OCI-LY7 (cell line): ENCODE measurements around the gene EYA3. TPM values are rescaled to one million over a fixed set of nuclear protein-coding genes. Genes with fewer than 3 reads are reported as not detected.

ENCODE experiments used
- BruUV-seq: library from RNA; stranded (reverse); fragments of 400-500 nt; replicated peaks from 2 replicates; lab custom pipeline; 2021; lab: Mats Ljungman, UMichigan
- CTCF ChIA-PET: fragments of 300-600 bp; sonication (Branson Sonifier 250); formaldehyde crosslinking; loops from one replicate; lab custom pipeline; 2022; ENCODE audit warnings: antibody characterized with exemption; ENCODE audit not compliant: unreplicated experiment; lab: Charles Lee
- POLR2A ChIA-PET: fragments of 300-600 bp; sonication (Branson Sonifier 250); formaldehyde crosslinking; loops from one replicate; lab custom pipeline; 2022; ENCODE audit warnings: antibody characterized with exemption; lab: Charles Lee
- DNase-seq: peaks from one replicate; pipeline ENCODE4 v3.0.0-alpha.2; 2015; ENCODE audit warnings: low spot score
- H2AFZ ChIP-seq: fragments of 200-600 bp; sonication (generic), shearing (Covaris generic); 2 replicates; pipeline ENCODE4 v1.6.1; 2014; ENCODE audit warnings: mild to moderate bottlenecking, antibody characterized with exemption, low read length, moderate library complexity
- H3K27ac ChIP-seq: fragments of 200-600 bp; sonication (generic); 2 replicates; pipeline ENCODE4 v1.5.1; 2014; ENCODE audit warnings: mixed run types, low read depth, mild to moderate bottlenecking, moderate library complexity, low read length, inconsistent platforms; ENCODE audit not compliant: poor library complexity, severe bottlenecking
- H3K36me3 ChIP-seq: fragments of 200-600 bp; sonication (generic); 2 replicates; pipeline ENCODE4 v1.6.1; 2014; ENCODE audit warnings: mild to moderate bottlenecking, antibody characterized with exemption, low read length, moderate library complexity, mixed read lengths; ENCODE audit not compliant: insufficient read depth
- H3K4me1 ChIP-seq: fragments of 200-600 bp; sonication (generic); 2 replicates; pipeline ENCODE4 v1.5.1; 2014; ENCODE audit warnings: mild to moderate bottlenecking, low read length; ENCODE audit not compliant: insufficient read depth, poor library complexity, severe bottlenecking
- H3K4me2 ChIP-seq: fragments of 200-600 bp; sonication (generic); 2 replicates; pipeline ENCODE4 v1.6.1; 2014; ENCODE audit warnings: mild to moderate bottlenecking, low read length
- H3K4me3 ChIP-seq: fragments of 200-600 bp; sonication (generic); 2 replicates; pipeline ENCODE4 v1.5.1; 2014; ENCODE audit warnings: mild to moderate bottlenecking, low read depth, low read length; ENCODE audit not compliant: poor library complexity, severe bottlenecking
- H3K79me2 ChIP-seq: fragments of 200-600 bp; sonication (generic); 2 replicates; pipeline ENCODE4 v1.6.1; 2016; ENCODE audit warnings: low read depth, mild to moderate bottlenecking, low read length, moderate library complexity, mixed read lengths; ENCODE audit not compliant: insufficient read depth
- H3K9me2 ChIP-seq: fragments of 200-600 bp; sonication (generic); 2 replicates; pipeline ENCODE4 v1.6.1; 2016; ENCODE audit warnings: mild to moderate bottlenecking, low read length, mixed read lengths; ENCODE audit not compliant: insufficient read depth
- H3K9me3 ChIP-seq: fragments of 200-600 bp; sonication (generic); 2 replicates; pipeline ENCODE4 v1.6.1; 2014; ENCODE audit warnings: mild to moderate bottlenecking, mixed run types, low read length, mixed read lengths
- H4K20me1 ChIP-seq: fragments of 200-600 bp; sonication (generic); 2 replicates; pipeline ENCODE4 v1.6.1; 2014; ENCODE audit warnings: mild to moderate bottlenecking, antibody characterized with exemption, low read length, moderate library complexity, mixed read lengths; ENCODE audit not compliant: insufficient read depth
- EZH2phosphoT487 ChIP-seq: fragments of 200-600 bp; sonication (generic); IDR thresholded peaks from 2 replicates; pipeline ENCODE4 v1.6.1; 2018; ENCODE audit warnings: low read depth, borderline replicate concordance, mild to moderate bottlenecking, mixed run types, antibody characterized with exemption, low read length, moderate library complexity, mixed read lengths
- intact Hi-C: fragments of 100-400 bp; cut with micrococcal nuclease; formaldehyde crosslinking; loops from one replicate; pipeline ENCODE4 v1.10.0; 2022; ENCODE audit not compliant: unreplicated experiment
- total RNA-seq, 2 experiments: library from RNA; depleted of rRNA in 1 of 2; stranded (reverse); fragments of >200 nt in 1 of 2; shearing (Covaris generic) in 1 of 2; gene quantifications; 2 replicates each; pipeline ENCODE4 v1.2.3, GENCODE V29; 2014 to 2022
- TF ChIP-seq, protein P1 (sequence below): fragments of 200-600 bp; sonication (generic); conservative IDR thresholded peaks from 2 replicates; pipeline ENCODE4 v1.5.1; 2014; ENCODE audit warnings: mild to moderate bottlenecking, antibody characterized with exemption, low read length, moderate library complexity, mixed read lengths

Gene EYA3
- total RNA-seq, 2 experiments from 2014 or later, result 29.0 to 114 TPM

DNA sequence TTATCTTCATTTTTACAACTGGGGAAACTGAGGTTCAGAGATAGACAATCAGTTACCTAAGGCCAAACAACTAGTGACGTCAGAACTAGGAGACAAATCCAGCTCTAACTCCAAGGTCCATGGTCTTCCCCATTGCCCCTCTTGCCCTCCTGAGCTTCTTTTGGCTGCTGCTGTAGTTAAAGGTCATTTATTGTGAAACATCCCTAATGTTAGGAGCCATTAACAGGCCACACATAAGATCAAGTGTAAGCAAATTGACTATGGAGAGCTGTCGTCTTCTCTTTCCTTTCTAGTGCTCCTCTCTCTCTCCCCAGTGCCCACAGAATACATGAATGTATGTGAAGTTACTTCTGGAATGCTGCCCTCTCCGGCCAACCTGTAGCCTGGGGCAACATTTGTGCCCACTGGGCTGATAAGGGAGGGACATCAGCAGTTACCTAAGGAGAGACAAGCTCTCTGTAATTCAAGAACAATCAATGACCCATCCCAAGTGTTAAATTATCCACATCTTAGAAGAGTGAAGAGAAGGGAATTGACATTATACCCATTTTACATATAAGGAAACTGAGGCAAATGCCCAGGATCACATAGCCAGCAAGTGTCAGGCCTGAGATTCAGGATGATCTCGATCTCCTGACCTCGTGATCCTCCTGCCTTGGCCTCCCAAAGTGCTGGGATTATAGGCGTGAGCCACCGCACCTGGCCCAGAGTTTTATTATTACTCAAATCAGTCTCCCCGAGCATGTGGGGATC is 47.9 kb upstream of the EYA3 start:
- H2AFZ ChIP-seq, result peak overlapping the region; percentile 78; the same call in 1 of the 2 replicates
- no TSS peak for BruUV-seq
- H3K4me1 ChIP-seq, result peaks cover 46% of the 10 kb centered on the region
- TF ChIP-seq, protein P1, sequence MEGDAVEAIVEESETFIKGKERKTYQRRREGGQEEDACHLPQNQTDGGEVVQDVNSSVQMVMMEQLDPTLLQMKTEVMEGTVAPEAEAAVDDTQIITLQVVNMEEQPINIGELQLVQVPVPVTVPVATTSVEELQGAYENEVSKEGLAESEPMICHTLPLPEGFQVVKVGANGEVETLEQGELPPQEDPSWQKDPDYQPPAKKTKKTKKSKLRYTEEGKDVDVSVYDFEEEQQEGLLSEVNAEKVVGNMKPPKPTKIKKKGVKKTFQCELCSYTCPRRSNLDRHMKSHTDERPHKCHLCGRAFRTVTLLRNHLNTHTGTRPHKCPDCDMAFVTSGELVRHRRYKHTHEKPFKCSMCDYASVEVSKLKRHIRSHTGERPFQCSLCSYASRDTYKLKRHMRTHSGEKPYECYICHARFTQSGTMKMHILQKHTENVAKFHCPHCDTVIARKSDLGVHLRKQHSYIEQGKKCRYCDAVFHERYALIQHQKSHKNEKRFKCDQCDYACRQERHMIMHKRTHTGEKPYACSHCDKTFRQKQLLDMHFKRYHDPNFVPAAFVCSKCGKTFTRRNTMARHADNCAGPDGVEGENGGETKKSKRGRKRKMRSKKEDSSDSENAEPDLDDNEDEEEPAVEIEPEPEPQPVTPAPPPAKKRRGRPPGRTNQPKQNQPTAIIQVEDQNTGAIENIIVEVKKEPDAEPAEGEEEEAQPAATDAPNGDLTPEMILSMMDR, result no peak
- TF ChIP-seq EZH2phosphoT487, result no peak
- ChIA-PET POLR2A (interaction anchor here (0.9 to 5.4 kb wide), 10 partner anchors 10 to 69 kb away, joined by 3 to 65 read pairs (median 6); no protein-coding TSS in a partner anchor), CTCF (interaction anchor here (0.6 to 1.1 kb wide), 2 partner anchors 7 to 25 kb away, joined by 3 read pairs; no protein-coding TSS in a partner anchor)
- H3K4me3 ChIP-seq, result no peak overlapping the region
- H3K36me3 ChIP-seq, result peaks cover 5% of the 10 kb centered on the region
- H3K9me2 ChIP-seq, result no peaks in the 10 kb centered on the region
- H3K27ac ChIP-seq, result peak overlapping the region; percentile 35
- peak overlapping the region; percentile 54 for H3K4me2 ChIP-seq
- no peaks in the 10 kb centered on the region for H4K20me1 ChIP-seq
- no peak for DNase-seq
- no peaks in the 10 kb centered on the region for H3K79me2 ChIP-seq
- peaks cover 17% of the 10 kb centered on the region; the same call in 1 of the 2 replicates for H3K9me3 ChIP-seq
- intact Hi-C loops, result no loop called here

DNA sequence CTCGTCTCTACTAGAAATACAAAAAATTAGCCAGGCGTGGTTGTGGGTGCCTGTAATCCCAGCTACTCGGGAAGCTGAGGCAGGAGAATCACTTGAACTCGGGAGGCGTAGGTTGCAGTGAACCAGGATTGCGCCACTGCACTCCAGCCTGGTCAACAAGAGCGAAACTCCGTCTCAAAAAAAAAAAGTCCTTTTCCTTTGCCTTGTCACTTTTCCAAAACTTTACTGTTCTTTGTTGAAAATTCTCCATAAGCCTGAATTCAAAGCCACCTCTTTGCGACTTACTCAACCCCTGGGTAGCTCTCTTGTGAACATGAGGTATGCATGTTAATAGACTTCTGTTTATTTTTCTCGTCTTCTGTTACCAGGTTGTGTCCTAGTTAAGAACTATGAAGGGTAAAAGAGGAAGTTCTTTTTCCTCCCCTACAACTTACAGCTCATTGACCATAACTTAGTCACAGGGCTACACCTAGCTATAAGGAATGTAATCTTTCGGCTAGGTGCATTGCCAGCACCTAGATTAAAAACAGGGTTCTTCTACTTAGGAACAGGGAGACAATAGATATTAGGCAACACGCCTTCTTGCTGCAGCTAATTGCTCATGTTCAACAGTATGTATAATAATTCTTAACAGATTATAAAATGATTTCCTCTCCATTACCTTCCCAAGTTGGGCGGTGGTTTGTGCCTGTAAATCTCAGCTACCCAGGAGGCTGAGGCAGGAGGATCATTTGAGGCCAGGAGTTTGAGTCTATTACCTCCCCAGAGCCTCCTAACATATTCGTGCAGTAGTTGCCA is 47.2 kb upstream of the EYA3 start:
- Histone ChIP-seq H2AFZ (peak overlapping the region; percentile 78), H3K27ac (peak overlapping the region; percentile 35), H3K4me3 (peak overlapping the region; percentile 10), H3K4me2 (peak overlapping the region; percentile 54), H4K20me1 (no peaks in the 10 kb centered on the region), H3K9me2 (no peaks in the 10 kb centered on the region), H3K4me1 (peaks cover 46% of the 10 kb centered on the region), H3K79me2 (no peaks in the 10 kb centered on the region), H3K9me3 (peaks cover 17% of the 10 kb centered on the region; the same call in 1 of the 2 replicates), H3K36me3 (peaks cover 5% of the 10 kb centered on the region)
- ChIA-PET CTCF (interaction anchor here (0.6 to 1.2 kb wide), 3 partner anchors 8 to 24 kb away, joined by 3 read pairs; no protein-coding TSS in a partner anchor), POLR2A (interaction anchor here (0.8 to 5.4 kb wide), 10 partner anchors 9 to 69 kb away, joined by 3 to 65 read pairs (median 6); no protein-coding TSS in a partner anchor)
- TF ChIP-seq EZH2phosphoT487, result no peak
- TF ChIP-seq, protein P1, result no peak
- DNase-seq, result peak; percentile 59
- intact Hi-C loops, result no loop called here
- no TSS peak for BruUV-seq
